ENCODE results near the gene CCNT2.
A peak's percentile ranks its signal among the peaks of the same experiment; 100 is the strongest.
"Not testable (repeated sequence)": the region's sequence is repeated elsewhere in the genome, so short reads cannot be mapped to it uniquely, and the experiment has no call there.

Gene CCNT2

DNA sequence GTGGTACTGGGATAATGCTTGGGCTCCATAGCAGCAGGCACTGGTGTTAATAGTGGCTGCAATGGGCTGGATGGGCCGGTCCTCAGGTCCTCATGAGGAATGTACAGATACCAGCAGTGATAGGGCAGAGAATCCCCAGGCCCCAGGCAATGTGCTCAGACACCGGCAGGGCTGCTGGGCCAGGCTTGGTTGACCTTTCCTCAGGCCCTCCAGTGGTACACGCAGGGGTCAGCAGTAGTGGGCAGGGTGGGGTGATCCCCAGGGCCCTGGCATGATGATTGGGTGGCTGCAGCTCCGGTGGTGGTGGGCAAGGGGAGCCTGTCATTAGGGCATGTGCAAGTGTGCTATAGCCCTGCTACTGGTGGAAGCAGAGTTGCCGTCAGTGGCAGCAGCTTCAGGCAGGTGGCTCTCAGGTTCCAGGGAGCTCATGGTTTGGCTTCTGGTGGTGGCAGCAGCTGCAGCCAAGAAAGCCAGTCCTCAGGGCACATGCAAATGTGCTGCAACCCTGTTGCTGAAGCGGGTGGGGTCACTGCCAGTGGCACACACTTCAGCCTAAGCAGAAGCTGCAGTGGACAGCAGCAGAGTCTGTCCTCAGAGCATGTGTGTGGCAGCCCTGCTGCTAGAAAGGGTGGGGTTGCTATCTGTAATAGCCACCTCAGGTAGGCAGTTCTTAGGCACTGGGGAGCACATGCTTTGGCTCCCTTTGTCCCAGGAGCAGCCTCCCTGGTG, 56.8 kb downstream of the CCNT2 start:
- no peak for DNase-seq (ENCODE audit: low read depth in 2 of 2)

DNA sequence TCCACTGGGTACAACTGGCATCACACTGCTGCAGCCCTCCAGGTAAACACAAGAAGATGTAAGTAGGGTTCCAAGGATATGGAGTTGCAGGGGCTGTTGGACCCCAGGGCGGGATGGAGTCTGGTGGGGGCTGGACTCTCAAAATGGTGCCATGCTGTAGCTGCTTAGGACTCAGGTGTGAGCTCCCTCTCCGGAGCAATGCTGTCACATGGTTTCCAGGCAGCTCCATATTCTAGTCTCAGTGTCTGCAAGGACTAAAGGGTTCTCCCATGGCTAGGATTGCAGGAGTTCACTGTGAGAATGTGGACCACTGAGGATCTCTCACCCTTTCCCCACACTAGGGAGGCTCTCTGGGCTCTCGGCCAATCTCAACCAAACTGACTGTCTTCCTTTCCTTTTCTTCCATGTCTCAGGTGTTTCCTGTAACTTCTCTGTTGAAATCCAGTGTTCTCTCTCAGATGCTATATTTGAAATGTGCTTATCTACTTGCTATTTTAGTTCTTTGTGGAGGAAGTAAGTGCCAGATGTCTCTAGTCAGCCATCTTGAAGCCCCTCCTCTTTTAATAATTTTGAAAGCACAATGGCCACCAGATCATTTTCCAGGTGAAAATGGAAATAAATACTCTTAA, 57.6 kb downstream of the CCNT2 start:
- no peak for DNase-seq (ENCODE audit: low read depth in 2 of 2)

DNA sequence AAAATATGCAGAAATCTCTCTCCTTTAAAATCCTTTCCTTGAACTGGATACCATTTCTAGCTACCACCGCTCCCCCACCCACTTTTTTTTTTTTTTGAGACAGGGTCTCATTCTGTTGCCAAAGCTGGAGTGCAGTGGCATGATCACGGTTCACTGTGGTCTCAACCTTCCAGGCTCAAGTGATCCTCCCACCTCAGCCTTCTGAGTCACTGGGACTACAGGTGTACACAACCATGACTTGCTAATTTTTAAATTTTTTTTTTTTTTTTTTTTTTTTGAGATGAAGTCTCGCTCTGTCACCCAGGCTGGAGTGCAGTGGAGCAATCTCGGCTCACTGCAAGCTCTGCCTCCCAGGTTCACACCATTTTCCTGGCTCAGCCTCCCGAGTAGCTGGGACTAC, 58.5 kb downstream of the CCNT2 start:
- DNase-seq (ENCODE audit: low read depth in 2 of 2): not testable (repeated sequence)

DNA sequence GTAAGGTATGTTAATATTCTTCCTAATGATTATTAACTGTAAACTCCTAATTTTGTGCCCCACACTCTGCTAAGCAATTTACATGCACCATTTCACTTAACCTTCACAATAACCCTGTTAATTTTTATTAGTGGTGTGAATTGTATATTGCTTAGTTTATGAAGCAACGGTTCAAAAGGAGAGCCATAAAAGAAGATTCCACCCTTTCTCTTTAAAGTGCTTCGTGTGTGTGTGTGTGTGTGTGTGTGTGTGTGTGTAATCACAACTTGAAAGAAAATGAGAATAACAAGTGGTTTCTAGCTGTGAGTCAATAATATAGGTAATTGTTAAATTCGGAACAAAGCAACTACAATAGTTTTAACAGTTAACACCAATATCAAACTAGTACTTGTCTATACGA, 60.6 kb downstream of the CCNT2 start:
- no peak for DNase-seq (ENCODE audit: low read depth in 2 of 2)

DNA sequence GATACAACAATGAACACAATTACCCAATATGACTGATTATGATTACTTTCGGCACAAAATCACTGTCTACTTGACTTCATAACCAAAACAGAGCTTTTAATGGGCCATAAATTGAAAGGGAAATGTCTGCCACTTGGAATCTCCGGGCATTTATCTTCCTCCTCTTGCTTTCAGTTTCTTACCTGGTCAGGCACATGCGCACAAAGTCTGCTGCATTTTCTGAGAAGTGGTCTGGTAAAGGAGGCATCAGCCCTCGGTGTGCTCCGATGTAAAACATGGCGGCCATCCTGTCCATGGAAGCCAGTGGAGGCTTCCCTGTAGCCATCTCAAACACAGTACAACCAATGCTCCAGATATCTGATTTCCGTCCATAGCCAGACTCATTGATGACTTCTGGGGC, 62.0 kb downstream of the CCNT2 start:
- no peak for DNase-seq (ENCODE audit: low read depth in 2 of 2)

DNA sequence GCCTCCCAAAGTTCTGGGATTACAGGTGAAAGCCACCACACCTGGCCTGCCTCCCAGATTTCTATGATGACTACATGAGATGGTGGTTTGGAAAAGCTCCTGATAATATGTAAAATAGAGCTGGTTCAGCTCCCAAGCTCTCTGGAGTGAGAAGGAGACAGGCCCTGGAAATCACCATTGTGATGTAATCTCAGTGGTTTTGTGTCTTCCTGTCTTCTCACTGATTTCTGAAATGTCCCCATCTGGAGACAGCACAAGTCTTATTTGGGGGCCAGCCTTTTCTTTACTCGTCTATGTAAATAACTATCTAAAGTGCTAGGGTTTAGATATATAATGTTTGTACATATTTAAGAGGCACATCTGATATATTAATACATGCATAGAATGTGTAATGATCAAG, 64.0 kb downstream of the CCNT2 start:
- no peak for DNase-seq (ENCODE audit: low read depth in 2 of 2)

DNA sequence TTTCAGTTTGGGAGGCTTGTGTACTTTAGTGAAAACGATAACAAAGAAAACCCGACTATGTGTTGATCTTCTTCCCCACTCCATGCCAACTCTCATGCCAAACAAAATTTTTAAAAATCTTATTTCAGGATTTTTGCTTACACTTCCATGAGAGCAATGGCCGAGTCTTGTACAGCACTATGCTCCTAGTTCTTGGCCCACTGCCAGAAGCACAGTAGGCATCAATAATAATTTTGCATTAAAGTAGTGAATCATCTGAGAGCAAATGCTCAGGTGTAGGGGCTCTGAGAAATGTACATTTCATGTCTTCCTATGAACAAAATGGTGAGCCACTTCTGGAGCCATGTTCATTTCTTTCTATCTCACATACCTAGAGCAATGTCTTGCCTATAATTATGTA, 66.4 kb downstream of the CCNT2 start:
- DNase-seq (ENCODE audit: low read depth in 2 of 2): no peak

DNA sequence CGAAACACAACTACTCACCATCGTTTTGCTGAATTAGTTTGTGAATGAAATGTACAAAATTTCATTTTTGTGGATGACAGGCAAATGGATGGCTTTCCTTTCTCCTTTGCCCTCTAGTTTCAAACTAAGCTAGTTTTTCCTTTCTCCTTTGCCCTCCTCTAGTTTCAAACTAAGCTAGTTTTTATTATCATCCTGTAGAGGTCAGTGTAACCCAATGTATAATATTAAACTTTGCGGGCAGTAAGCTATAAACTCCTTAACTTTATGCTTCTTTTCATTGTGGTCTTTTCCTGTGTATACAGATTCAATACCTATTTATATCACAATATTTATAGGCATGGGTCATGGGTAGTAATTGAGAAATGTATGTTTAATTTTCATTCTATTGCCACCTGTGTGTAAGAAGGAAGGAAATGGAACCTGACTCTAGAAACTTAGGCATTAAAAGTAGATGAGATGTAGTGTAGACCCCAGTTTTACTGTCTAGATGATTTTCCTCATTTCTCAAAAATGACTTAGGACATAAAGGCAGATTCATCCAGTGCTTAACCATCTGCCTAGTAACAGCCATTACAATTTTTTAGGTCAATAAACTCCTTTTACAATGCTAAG, 70.5 kb downstream of the CCNT2 start:
- no peak for DNase-seq (ENCODE audit: low read depth in 2 of 2)

DNA sequence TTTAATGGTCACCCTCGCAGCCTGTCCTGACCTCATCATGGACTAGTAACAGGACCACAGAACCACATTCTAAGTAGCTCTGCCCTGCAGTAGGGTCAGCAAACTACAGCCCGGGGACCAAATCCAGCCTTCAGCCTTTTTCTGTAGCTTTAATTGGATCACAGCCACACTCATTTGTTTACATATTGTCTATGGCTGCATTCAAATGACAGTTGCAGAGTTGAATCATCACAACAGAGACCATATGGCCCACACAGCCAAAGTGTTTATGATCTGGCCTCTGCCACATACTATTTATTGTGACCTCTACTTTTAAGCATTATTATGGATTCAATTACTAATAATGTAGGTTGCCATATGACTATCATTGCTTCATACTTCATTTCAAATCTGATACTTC, 80.9 kb downstream of the CCNT2 start:
- no peak for DNase-seq (ENCODE audit: low read depth in 2 of 2)

DNA sequence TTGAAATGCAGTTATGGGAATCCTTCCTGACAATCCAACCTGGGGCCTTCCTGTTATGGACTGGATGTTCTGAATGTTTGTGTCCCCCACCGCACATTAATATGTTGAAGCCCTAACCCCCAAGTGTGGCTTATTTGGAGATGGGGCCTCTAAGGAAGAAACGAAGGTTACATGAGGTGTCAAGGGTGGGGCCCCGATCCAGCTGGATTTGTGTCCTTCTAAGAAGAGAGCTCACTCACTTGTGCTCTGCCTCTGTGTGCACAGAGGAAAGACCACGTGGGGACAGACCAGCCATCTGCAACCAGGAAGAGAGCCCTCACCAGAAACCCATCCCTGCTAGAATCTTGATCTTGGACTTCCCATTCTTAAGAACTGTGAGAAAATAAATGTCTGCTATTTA, 84.2 kb downstream of the CCNT2 start:
- DNase-seq (ENCODE audit: low read depth in 2 of 2): no peak

DNA sequence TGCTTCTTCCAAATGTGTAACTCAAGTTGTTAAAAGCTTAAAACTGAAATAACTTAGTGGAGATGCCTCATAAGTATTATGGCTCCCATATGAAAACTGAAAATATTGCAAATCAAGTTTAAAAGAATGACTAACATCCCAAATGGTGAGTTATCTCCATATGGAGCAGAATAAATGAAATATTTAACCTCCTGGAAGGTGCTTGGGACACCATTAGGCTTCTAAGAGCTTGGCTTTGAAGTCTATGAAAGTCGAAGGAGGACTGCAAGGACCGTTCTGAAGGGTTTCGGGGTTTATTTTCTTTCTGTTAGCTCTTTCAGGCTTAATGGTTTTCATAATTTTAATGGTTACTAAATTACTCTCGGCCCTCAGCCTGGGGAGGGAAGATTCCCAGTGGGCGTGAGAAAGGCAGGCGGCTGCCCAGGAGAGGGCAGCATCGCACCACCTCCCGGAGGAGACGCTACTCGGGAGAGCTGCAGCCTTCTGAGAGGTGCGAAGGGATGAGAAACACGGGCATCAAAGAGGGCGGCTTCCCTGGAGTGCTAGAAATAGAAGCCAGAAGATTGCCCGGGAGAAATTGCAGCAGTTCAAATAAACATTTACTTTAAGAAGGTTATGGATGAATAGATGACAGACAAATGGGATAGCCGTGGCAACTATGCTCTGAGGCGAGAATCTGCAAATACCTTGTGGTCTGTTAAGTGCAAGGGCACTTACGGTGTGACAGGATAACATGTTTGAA, 85.6 kb downstream of the CCNT2 start:
- peak; percentile 67 to 68 for DNase-seq (ENCODE audit: low read depth in 2 of 2)

DNA sequence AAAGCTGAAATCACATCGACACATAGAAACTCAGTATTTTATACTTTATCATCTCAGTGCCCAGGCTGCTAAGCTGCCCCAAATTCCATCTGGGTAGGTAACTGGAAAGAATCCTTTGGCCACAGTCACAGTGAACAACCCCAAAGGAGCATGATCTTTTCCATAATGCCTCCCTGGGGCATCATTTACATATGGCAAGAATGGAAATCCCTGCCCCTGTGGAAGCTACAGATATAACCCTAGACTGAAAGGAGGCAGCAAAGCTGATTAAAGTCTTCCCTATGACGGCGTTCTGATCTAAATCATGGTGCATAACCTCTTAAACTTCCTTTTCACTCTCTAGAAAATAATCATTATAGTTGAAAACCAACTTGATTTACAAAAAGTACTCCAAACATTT, 87.1 kb downstream of the CCNT2 start:
- no peak for DNase-seq (ENCODE audit: low read depth in 2 of 2)
